ENCODE results near the gene MRPL53. TPM values are rescaled to one million over a fixed set of nuclear protein-coding genes. Genes with fewer than 3 reads are reported as not detected.

The MRPL53 gene
- total and polyA plus RNA-seq, 2 of the 13 experiments (the other 11 are each of a cell fraction or from before 2014, with no cell fraction given): 34.3 to 51.9 TPM

- peak; percentile 61 for TF ChIP-seq SPEN (CRISPR knock-in tag; IDR thresholded peaks at IDR 0.05; ENCODE audit: low read depth)
- TF ChIP-seq ZNF768 (CRISPR knock-in tag; IDR thresholded peaks at IDR 0.05): no peak
- TF ChIP-seq HNRNPL (IDR thresholded peaks at IDR 0.05; ENCODE audit: low read depth, low read length): no peak
- no peak for TF ChIP-seq SUZ12 (IDR thresholded peaks at IDR 0.05; ENCODE audit: low read depth, low read length)
- TF ChIP-seq MLX (CRISPR knock-in tag; IDR thresholded peaks at IDR 0.05): 0 out of 2 replicates have a peak, but pooled peaks have one; percentile 44
- TF ChIP-seq CTCF (CRISPR knock-in tag; IDR thresholded peaks at IDR 0.05): 0 out of 2 replicates have a peak, but pooled peaks have one; percentile 3
- TF ChIP-seq SMAD3 (CRISPR knock-in tag; IDR thresholded peaks at IDR 0.05): peak; percentile 72; the same call in 1 of the 2 replicates
- peak; percentile 89 for TF ChIP-seq BRF2 (CRISPR knock-in tag; IDR thresholded peaks at IDR 0.05)
- no peak for TF ChIP-seq RBM22 (optimal IDR thresholded peaks at IDR 0.05; ENCODE audit: low read length)
- no peak for TF ChIP-seq MTERF4 (CRISPR knock-in tag; IDR thresholded peaks at IDR 0.05)
- peak; percentile 37 to 48 for TF ChIP-seq NR2F1 (CRISPR knock-in tag; IDR thresholded peaks at IDR 0.05)
- no peak for TF ChIP-seq ZNF607 (CRISPR knock-in tag; IDR thresholded peaks at IDR 0.05; ENCODE audit: borderline replicate concordance)
- TF ChIP-seq MBNL3 (CRISPR knock-in tag; conservative IDR thresholded peaks at IDR 0.05): no peak
- TF ChIP-seq CERS6 (CRISPR knock-in tag; IDR thresholded peaks at IDR 0.05): no peak
- TF ChIP-seq ZNF597 (CRISPR knock-in tag; IDR thresholded peaks at IDR 0.05): no peak
- TF ChIP-seq TCF12 (IDR thresholded peaks at IDR 0.05): no peak
- peak; percentile 59; the same call in 1 of the 2 replicates for TF ChIP-seq TCF12 (CRISPR knock-in tag; IDR thresholded peaks at IDR 0.05)
- no peak for TF ChIP-seq HMGXB4 (CRISPR knock-in tag; IDR thresholded peaks at IDR 0.05; ENCODE audit: borderline replicate concordance in 1 of 2, low read depth in 1 of 2)
- no peak for TF ChIP-seq REL (CRISPR knock-in tag; conservative IDR thresholded peaks at IDR 0.05)
- no peak for TF ChIP-seq NFRKB (IDR thresholded peaks at IDR 0.05)
These were observed 16.4 kb upstream of the MRPL53 start (continued) for GRCh38 chr2:74488643-74489481.

Measured in HepG2 (cell line).